ENCODE data around the gene PODN. TPM values are rescaled to one million over a fixed set of nuclear protein-coding genes. Genes with fewer than 3 reads are reported as not detected.

Gene PODN
- total and polyA plus RNA-seq, 4 experiments from 2014 or later = not detected

- Mint-ChIP-seq H3K27me3 (no peaks in the 10 kb centered on the region), H3K9me3 (peaks cover 0 to 2% (median 0%) of the 10 kb centered on the region in 8 donors), H3K4me3 (no peak overlapping the region), H3K4me1 (no peaks in the 10 kb centered on the region), H3K27ac (no peak overlapping the region), H3K36me3 (no peaks in the 10 kb centered on the region)
- Histone ChIP-seq H3K9me3 (ENCODE audit: control insufficient read depth in 1 of 2, low read length in 2 of 2) (no peaks in the 10 kb centered on the region), H3K36me3 (ENCODE audit: insufficient read depth, low read length) (no peaks in the 10 kb centered on the region), H3K27ac (ENCODE audit: low read depth, low read length) (no peak overlapping the region), H3K27me3 (ENCODE audit: insufficient read depth, low read length) (no peaks in the 10 kb centered on the region), H3K4me3 (ENCODE audit: low read length in 2 of 2) (no peak overlapping the region), H3K4me1 (ENCODE audit: insufficient read depth, low read length) (no peaks in the 10 kb centered on the region)
- CTCF ChIA-PET (ENCODE audit: partially characterized antibody) = interaction anchor here (0.5 kb wide), 1 partner anchor 52 kb away, joined by 3 read pairs; no protein-coding TSS in a partner anchor
- intact Hi-C loops (cut with micrococcal nuclease) = no loop called here
- no peak for DNase-seq
- POLR2A ChIA-PET (ENCODE audit: partially characterized antibody) = no interaction called here
These were observed 25.6 kb downstream of the PODN start for GRCh38 chr1:53087332-53088285.

- no peaks in the 10 kb centered on the region for H3K4me1 ChIP-seq (ENCODE audit: insufficient read depth, low read length)
- no peaks in the 10 kb centered on the region for H3K9me3 ChIP-seq (ENCODE audit: control insufficient read depth in 1 of 2, low read length in 2 of 2)
- CTCF ChIA-PET (ENCODE audit: partially characterized antibody) = no interaction called here
- Mint-ChIP-seq H3K4me3 (no peak overlapping the region), H3K27me3 (no peaks in the 10 kb centered on the region), H3K27ac (no peak overlapping the region), H3K36me3 (no peaks in the 10 kb centered on the region), H3K9me3 (peaks cover 0 to 2% (median 0%) of the 10 kb centered on the region in 8 donors), H3K4me1 (no peaks in the 10 kb centered on the region)
- POLR2A ChIA-PET (ENCODE audit: partially characterized antibody) = no interaction called here
- DNase-seq = no peak
- intact Hi-C loops (cut with micrococcal nuclease) = no loop called here
- no peak overlapping the region for H3K4me3 ChIP-seq (ENCODE audit: low read length in 2 of 2)
- H3K27ac ChIP-seq (ENCODE audit: low read depth, low read length) = no peak overlapping the region
- no peaks in the 10 kb centered on the region for H3K36me3 ChIP-seq (ENCODE audit: insufficient read depth, low read length)
- H3K27me3 ChIP-seq (ENCODE audit: insufficient read depth, low read length) = no peaks in the 10 kb centered on the region
These were observed 26.7 kb downstream of the PODN start for GRCh38 chr1:53088616-53089300.

DNA sequence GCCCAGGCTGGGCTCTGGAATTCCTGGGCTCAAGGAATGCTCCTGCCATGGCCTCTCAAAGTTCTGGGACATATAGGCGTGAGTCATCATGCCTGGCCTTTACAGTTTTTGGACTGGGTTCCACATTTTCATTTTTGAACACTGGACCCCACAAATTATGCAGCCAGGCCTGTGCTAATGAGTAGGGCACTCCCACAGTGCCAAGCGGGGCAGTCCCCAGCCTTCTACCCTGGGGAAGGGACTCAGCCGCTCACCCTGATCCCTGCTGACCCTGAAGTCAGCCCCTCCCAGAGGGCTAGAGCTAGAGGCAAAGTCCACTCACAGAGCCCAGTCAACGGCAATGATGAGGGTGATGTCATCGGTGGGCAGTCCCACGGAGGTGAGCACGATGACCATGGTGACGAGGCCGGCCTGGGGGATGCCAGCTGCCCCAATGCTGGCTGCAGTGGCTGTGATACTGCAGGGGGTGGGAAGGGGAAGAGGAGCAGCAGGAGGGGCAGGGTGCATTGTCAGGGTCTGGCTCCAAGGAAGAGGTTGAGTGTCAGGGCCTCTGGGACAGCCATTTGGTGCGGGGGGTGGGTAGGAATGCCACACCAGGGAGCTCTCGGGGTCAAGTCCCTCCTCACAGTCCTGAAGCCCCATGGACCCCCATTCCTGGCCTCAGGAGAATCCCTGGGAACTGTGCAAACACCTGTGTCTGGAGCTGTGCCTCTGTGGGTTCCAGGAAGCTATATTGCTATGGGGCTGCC lies 27.6 kb downstream of the PODN start:
- Histone ChIP-seq H3K27ac (ENCODE audit: low read depth, low read length) (no peak overlapping the region), H3K36me3 (ENCODE audit: insufficient read depth, low read length) (no peaks in the 10 kb centered on the region), H3K4me3 (ENCODE audit: low read length in 2 of 2) (no peak overlapping the region), H3K9me3 (ENCODE audit: control insufficient read depth in 1 of 2, low read length in 2 of 2) (no peaks in the 10 kb centered on the region), H3K27me3 (ENCODE audit: insufficient read depth, low read length) (no peaks in the 10 kb centered on the region), H3K4me1 (ENCODE audit: insufficient read depth, low read length) (no peaks in the 10 kb centered on the region)
- H3K4me1 Mint-ChIP-seq = no peaks in the 10 kb centered on the region
- no peaks in the 10 kb centered on the region for H3K27me3 Mint-ChIP-seq
- peaks cover 0 to 2% (median 0%) of the 10 kb centered on the region in 8 donors for H3K9me3 Mint-ChIP-seq
- intact Hi-C loops (cut with micrococcal nuclease) = no loop called here
- H3K27ac Mint-ChIP-seq = no peak overlapping the region
- DNase-seq = no peak
- ChIA-PET CTCF (ENCODE audit: partially characterized antibody) (no interaction called here), POLR2A (ENCODE audit: partially characterized antibody) (no interaction called here)
- no peaks in the 10 kb centered on the region for H3K36me3 Mint-ChIP-seq
- no peak overlapping the region for H3K4me3 Mint-ChIP-seq

GRCh38 chr1:53090227-53091147 lies 28.5 kb downstream of the PODN start:
- H3K36me3 Mint-ChIP-seq = no peaks in the 10 kb centered on the region
- H3K9me3 Mint-ChIP-seq = peaks cover 0 to 2% (median 0%) of the 10 kb centered on the region in 8 donors
- intact Hi-C loops (cut with micrococcal nuclease) = no loop called here
- no peak overlapping the region for H3K27ac Mint-ChIP-seq
- Histone ChIP-seq H3K27ac (ENCODE audit: low read depth, low read length) (no peak overlapping the region), H3K36me3 (ENCODE audit: insufficient read depth, low read length) (no peaks in the 10 kb centered on the region), H3K4me1 (ENCODE audit: insufficient read depth, low read length) (no peaks in the 10 kb centered on the region), H3K4me3 (ENCODE audit: low read length in 2 of 2) (no peak overlapping the region), H3K27me3 (ENCODE audit: insufficient read depth, low read length) (no peaks in the 10 kb centered on the region), H3K9me3 (ENCODE audit: control insufficient read depth in 1 of 2, low read length in 2 of 2) (no peaks in the 10 kb centered on the region)
- H3K4me3 Mint-ChIP-seq = no peak overlapping the region
- H3K27me3 Mint-ChIP-seq = no peaks in the 10 kb centered on the region
- H3K4me1 Mint-ChIP-seq = no peaks in the 10 kb centered on the region
- CTCF ChIA-PET (ENCODE audit: partially characterized antibody) = no interaction called here
- DNase-seq = no peak
- POLR2A ChIA-PET (ENCODE audit: partially characterized antibody) = no interaction called here

DNA sequence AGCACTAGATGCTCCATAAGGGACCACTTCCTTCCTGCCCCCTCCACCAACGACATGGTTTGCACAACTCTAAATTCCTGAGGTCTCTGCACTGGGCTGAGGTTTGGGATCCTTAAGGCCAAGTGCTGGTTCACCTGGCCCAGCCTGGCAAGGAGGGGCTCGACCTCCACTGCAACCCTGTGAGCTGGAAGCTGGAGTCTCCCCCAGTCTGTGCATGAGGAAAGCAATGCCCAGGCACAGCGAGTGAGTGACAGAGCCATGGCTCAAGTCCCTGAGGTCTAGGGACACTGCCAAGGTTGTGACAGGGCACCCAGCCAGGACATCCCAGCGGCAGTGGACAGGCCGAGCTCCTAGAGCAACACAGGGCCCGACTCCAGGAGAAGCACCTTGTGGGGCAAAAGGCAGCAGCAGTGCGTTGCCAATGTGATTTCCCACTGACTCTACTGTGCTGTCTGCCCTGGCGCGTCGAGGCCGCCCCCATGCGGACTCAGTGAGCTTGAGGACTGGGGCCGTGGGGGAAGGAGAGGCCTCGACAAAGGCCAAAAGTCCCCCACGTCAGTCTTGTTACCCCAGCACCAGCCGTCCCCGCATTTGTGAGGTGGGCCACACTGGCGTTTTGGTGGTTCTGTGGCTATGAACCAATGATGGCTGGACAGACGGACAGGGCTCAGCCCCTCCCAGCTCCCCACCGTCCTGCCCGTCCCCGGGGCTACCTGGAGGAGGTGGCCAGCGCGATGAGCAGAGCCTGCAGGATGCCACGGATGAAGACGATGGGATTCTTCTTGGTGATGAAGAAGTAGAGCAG lies 30.0 kb downstream of the PODN start:
- Mint-ChIP-seq H3K9me3 (peaks cover 0 to 2% (median 0%) of the 10 kb centered on the region in 8 donors), H3K36me3 (no peaks in the 10 kb centered on the region), H3K27ac (no peak overlapping the region), H3K27me3 (no peaks in the 10 kb centered on the region), H3K4me3 (no peak overlapping the region), H3K4me1 (no peaks in the 10 kb centered on the region)
- Histone ChIP-seq H3K4me3 (ENCODE audit: low read length in 2 of 2) (no peak overlapping the region), H3K27me3 (ENCODE audit: insufficient read depth, low read length) (no peaks in the 10 kb centered on the region), H3K9me3 (ENCODE audit: control insufficient read depth in 1 of 2, low read length in 2 of 2) (no peaks in the 10 kb centered on the region), H3K4me1 (ENCODE audit: insufficient read depth, low read length) (no peaks in the 10 kb centered on the region), H3K27ac (ENCODE audit: low read depth, low read length) (no peak overlapping the region), H3K36me3 (ENCODE audit: insufficient read depth, low read length) (no peaks in the 10 kb centered on the region)
- intact Hi-C loops (cut with micrococcal nuclease) = no loop called here
- ChIA-PET CTCF (ENCODE audit: partially characterized antibody) (no interaction called here), POLR2A (ENCODE audit: partially characterized antibody) (no interaction called here)
- no peak for DNase-seq

- Mint-ChIP-seq H3K27me3 (no peaks in the 10 kb centered on the region), H3K9me3 (peaks cover 0 to 2% (median 0%) of the 10 kb centered on the region in 8 donors), H3K36me3 (no peaks in the 10 kb centered on the region), H3K4me1 (no peaks in the 10 kb centered on the region), H3K27ac (no peak overlapping the region), H3K4me3 (no peak overlapping the region)
- DNase-seq = no peak
- no peaks in the 10 kb centered on the region for H3K36me3 ChIP-seq (ENCODE audit: insufficient read depth, low read length)
- ChIA-PET CTCF (ENCODE audit: partially characterized antibody) (no interaction called here), POLR2A (ENCODE audit: partially characterized antibody) (no interaction called here)
- no peak overlapping the region for H3K4me3 ChIP-seq (ENCODE audit: low read length in 2 of 2)
- no peak overlapping the region for H3K27ac ChIP-seq (ENCODE audit: low read depth, low read length)
- no peaks in the 10 kb centered on the region for H3K27me3 ChIP-seq (ENCODE audit: insufficient read depth, low read length)
- intact Hi-C loops (cut with micrococcal nuclease) = no loop called here
- no peaks in the 10 kb centered on the region for H3K4me1 ChIP-seq (ENCODE audit: insufficient read depth, low read length)
- H3K9me3 ChIP-seq (ENCODE audit: control insufficient read depth in 1 of 2, low read length in 2 of 2) = no peaks in the 10 kb centered on the region
These were observed 30.8 kb downstream of the PODN start for GRCh38 chr1:53092659-53093450.
